Measurements from ENCODE around the gene NUP210. TPM values are rescaled to one million over a fixed set of nuclear protein-coding genes. Genes with fewer than 3 reads are reported as not detected.

NUP210 gene
- total RNA-seq, 4 donors from 2014 or later = 3.6 to 8.2 (median 4.0) TPM

DNA sequence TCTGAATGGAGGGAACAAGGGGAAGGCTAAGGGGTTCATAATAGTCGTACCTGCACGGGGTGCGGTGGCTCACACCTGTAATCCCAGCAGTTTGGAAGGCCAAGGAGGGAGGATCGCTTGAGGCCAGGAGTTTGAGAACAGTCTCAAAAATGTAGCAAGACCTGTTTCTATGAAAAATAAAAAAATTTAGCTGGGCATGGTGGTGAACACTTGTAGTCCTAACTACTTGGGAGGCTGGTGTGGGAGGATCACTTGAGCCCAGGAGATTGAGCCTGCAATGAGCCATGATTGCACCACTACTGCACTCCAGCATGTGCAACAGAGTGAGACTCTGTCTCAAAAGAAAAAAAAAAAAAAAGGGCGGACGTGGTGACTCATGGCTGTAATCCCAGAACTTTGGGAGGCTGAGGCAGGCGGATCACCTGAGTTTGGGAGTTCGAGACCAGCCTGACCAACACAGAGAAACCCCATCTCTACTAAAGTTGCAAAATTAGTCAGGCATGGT lies 42.1 kb upstream of the NUP210 start:
- no peak for DNase-seq (ENCODE audit: low spot score in 2 of 2)
- 80 to 84% methylated on average over 8 of the region's 8 CpGs for WGBS, 2 donors
- TF ChIP-seq POLR2A (IDR thresholded peaks at IDR 0.05) = no peak
- TF ChIP-seq, protein P1, sequence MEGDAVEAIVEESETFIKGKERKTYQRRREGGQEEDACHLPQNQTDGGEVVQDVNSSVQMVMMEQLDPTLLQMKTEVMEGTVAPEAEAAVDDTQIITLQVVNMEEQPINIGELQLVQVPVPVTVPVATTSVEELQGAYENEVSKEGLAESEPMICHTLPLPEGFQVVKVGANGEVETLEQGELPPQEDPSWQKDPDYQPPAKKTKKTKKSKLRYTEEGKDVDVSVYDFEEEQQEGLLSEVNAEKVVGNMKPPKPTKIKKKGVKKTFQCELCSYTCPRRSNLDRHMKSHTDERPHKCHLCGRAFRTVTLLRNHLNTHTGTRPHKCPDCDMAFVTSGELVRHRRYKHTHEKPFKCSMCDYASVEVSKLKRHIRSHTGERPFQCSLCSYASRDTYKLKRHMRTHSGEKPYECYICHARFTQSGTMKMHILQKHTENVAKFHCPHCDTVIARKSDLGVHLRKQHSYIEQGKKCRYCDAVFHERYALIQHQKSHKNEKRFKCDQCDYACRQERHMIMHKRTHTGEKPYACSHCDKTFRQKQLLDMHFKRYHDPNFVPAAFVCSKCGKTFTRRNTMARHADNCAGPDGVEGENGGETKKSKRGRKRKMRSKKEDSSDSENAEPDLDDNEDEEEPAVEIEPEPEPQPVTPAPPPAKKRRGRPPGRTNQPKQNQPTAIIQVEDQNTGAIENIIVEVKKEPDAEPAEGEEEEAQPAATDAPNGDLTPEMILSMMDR (IDR thresholded peaks at IDR 0.05) = no peak
- H3K4me3 ChIP-seq (ENCODE audit: low read depth, poor library complexity, severe bottlenecking) = no peak overlapping the region
- intact Hi-C loops (cut with DNase I; ENCODE audit: low total_unique reads) = no loop called here

DNA sequence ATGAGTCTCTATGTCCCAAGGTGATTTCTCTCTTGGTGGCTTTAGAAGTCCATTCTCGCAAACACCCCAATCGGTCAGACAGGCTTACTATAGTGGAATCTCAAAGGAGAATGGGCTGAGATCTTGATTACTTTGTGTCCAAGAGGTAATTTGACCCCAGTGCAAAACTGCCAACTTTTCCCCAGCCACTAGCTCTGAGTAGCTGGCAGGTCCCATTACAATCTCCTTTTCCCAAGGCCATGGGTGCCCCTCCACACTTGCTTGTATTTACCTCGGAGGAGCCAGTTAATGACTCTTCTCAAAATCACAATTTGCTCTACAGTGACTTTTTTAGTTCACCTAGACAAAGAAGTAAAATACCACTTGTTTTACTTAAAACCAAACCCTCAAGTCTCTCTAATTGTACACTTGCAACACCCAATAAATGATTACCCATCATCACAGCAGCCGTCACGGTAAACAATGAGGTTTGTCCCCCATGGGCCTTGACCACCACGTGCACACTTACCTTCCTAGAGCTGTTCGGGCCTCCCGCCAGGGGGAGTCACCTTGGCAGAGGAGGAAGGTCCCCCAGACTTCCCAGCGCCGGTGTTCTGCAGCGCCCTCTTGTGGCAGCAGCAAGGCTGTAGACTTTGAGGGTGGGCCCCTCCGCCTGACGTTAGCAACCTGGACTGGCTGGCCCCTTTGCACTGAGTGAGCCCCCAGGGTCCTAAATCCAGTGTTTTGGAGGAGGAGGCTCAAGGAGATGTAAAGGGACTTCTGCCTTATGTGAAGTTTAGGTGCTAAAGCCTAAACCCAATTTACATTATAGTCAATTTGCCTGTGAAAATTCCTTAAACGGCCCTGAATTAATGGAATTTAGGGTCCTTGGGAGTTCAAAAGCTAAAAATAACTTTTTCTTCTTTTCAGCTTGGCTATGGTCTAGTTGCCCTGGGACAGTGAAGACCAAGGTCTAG lies 41.3 kb upstream of the NUP210 start:
- no peak for DNase-seq (ENCODE audit: low spot score in 2 of 2)
- H3K4me3 ChIP-seq (ENCODE audit: low read depth, poor library complexity, severe bottlenecking) = no peak overlapping the region
- 54 to 63% methylated on average over 14 of the region's 14 CpGs for WGBS, 2 donors
- TF ChIP-seq, protein P1 (IDR thresholded peaks at IDR 0.05) = no peak
- TF ChIP-seq POLR2A (IDR thresholded peaks at IDR 0.05) = no peak
- intact Hi-C loops (cut with DNase I; ENCODE audit: low total_unique reads) = no loop called here

DNA sequence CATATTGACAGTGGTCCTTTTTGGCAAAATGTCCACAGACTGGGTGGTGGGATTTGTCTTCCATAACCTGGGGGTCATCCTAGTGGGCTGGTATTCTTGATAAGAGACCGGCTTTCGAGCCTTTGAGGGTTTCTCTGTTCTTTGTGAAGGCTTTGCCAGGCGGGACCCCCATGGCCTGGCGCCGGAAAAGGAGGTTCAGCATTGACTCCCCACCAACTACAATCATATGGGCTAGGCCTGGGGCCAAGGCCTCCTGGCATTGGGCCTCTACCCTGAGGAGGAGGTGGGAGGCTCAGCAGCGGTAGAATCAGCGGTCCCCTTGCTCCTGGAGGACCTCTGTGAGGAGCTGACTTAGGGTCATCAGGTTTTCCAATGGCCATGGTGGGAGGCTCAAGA lies 40.2 kb upstream of the NUP210 start:
- no peak for DNase-seq (ENCODE audit: low spot score in 2 of 2)
- intact Hi-C loops (cut with DNase I; ENCODE audit: low total_unique reads) = no loop called here
- WGBS, 2 donors = 99 to 100% methylated on average over 4 to 7 of the region's 7 CpGs
- no peak overlapping the region for H3K4me3 ChIP-seq (ENCODE audit: low read depth, poor library complexity, severe bottlenecking)
- TF ChIP-seq, protein P1 (IDR thresholded peaks at IDR 0.05) = no peak

DNA sequence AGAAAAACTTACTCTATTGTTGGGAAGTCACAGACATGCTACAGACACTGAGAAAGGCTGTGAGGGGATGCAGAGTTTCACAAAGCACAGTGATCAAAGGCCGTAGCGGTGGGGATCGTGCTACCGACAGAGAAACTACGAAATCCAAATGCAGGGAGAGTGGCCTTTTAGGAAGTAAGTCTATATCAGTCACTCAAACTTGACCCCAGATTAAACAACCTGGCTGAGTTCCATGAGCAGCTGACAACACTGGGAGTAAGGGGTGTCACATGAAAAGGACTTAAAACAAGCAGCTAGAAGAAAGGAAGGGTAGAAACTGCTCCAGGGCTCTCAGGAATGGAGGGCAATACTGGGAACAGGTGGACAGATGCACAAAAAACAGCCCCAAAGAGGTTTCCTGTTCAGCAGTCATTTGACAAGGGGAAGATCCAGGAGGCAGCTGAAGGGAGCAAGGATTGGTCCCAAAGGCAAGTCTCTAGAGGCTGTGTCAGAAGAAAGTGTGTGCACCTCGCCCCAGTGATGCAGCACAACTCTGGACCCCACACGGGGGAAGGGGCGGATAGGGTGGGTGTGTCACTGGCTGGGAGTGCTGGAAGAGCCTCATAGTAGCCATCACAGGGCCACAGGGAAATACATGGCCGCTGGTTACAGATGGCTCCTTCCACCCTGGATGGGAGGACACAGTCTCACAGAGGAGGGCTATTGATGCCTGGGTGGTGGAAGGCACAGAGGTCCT lies 39.7 kb upstream of the NUP210 start:
- WGBS, 2 donors = 78 to 87% methylated on average over 9 of the region's 9 CpGs
- TF ChIP-seq, protein P1 (IDR thresholded peaks at IDR 0.05) = no peak
- TF ChIP-seq POLR2A (IDR thresholded peaks at IDR 0.05) = no peak
- intact Hi-C loops (cut with DNase I; ENCODE audit: low total_unique reads) = loop anchor here (10.0 kb wide), 1 partner anchor 365 kb away; no protein-coding TSS in a partner anchor
- no peak for DNase-seq (ENCODE audit: low spot score in 2 of 2)
- H3K4me3 ChIP-seq (ENCODE audit: low read depth, poor library complexity, severe bottlenecking) = no peak overlapping the region

DNA sequence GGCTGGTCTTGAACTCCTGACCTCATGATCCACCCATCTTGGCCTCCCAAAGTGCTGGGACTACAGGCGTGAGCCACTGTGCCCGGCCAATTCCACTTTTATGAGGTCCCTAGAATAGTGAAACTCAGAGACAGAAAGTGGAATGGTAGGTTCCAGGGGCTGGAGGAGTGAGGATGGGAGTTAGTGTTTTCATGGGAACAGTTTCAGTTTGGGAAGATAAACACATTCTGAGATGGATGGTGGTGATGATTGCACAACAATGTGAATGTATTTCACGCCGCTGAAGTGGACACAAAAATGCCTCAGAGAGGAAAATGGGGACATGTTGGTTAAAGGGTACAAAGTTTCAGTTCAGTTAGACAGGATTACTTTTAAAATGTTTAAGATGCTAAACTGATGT lies 37.5 kb upstream of the NUP210 start:
- no peak overlapping the region for H3K4me3 ChIP-seq (ENCODE audit: low read depth, poor library complexity, severe bottlenecking)
- TF ChIP-seq, protein P1 (IDR thresholded peaks at IDR 0.05) = no peak
- no peak for TF ChIP-seq POLR2A (IDR thresholded peaks at IDR 0.05)
- intact Hi-C loops (cut with DNase I; ENCODE audit: low total_unique reads) = loop anchor here (10.0 kb wide), 1 partner anchor 363 kb away; no protein-coding TSS in a partner anchor
- WGBS, 2 donors = 69% methylated on average over 4 of the region's 4 CpGs
- no peak for DNase-seq (ENCODE audit: low spot score in 2 of 2)

Measured in lower leg skin (tissue), 4 donors.